HG03521 (cell line): ENCODE data around the gene DLK1.

Experiments
- ATAC-seq: cut with Tn5 transposase; IDR thresholded peaks from one replicate; pipeline ENCODE4 v1.9.1; 2021; ENCODE audit warnings: mild to moderate bottlenecking, moderate library complexity; ENCODE audit not compliant: unreplicated experiment

Gene DLK1

DNA sequence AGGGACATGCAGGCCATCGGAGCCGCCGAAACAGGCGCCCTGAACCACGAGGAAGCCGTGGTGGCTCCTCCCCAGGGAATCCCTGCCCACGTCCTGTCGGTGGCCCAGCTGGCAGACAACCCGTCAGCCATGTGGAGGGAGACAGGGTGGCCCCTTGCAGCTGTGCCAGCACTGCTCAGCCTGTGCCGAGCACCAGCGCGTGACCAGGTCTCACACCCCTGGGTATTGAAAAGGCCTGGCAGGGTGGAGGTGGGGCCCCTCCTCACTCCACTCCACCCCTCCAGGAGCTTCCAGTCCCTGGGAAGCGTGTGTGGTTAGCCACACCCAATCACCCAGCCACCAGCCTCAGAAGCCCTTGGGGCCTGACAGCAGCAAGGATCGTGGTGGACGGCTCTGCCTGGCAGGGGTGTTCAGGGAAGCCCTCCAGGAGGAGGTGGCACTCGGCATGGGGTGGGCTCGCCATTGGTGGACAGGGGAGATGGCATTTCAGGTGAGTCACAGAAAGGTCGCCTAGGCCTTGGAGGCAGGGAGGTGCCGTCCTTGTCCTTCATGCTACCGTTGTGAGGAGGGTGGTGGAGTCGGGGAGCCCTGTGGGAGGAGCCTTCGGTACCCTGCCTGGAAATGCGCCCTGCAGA is 12.3 kb upstream of the DLK1 start:
- no peak for ATAC-seq

- no peak for ATAC-seq
Observed at GRCh38 chr14:100715332-100715731, 11.4 kb upstream of the DLK1 start.

DNA sequence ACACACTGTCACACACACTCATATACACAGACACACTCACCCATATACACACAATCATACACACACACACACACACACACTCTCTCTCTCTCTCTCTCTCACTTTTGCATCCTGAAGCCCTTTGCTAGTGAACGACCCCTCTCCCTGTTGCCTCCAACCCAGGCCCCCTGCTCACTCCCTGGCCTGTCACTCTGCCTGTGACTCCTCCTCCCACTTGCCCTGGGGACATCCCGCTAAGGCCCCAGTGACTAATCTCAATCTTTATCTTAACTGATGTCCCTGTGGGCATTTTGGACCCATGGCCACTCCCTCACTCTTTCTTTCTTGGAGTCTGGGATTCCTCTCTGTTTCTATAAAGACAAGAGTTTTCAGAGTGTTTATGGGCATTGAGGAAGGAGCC is 10.9 kb upstream of the DLK1 start:
- ATAC-seq: no peak

GRCh38 chr14:100717386-100717785 is 9.3 kb upstream of the DLK1 start:
- ATAC-seq: no peak

DNA sequence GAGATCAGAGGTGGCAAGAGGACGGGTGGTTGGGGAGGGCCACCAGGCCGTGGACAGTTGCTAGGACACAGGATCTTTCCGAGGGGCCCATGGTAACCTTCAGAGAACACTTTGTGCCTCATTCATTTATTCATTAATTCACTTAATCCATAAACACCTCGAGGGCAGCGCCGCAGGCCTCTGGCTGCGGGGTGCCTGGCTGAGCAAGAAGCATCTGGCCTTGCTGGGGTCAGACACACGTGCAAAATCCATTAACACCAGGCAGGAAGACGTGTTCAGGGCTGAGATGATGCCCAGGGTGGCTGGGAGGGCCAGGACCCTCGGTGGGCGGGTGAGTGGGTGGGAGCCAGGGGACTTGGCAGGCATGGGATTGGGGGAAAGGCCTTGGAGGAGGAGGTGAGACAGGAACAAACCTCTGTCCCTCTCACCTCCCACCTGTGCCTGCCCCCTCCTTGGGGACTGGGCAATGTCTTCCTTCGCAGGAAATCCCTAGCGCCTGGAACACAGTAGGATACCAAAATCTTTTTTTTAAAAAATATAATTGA is 6.6 kb upstream of the DLK1 start:
- no peak for ATAC-seq

DNA sequence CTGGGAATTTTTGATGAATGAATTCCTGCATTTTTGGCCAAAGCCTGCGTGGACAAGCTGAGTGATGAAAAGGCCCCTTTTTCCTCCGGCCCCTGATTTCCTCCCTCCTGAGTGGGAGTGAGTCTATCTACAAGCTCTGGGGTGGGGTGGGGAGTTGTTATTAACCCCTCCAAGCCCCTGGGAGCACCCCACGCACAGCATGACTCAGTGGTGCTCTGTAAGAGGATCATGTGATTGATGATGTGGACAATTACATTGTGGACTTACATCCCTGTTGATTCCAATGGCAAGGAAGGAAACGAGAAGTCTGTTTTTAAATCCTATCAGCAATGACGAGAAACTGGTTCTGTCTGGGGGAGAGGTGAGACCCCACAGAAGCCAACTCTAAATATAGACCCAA is 5.1 kb upstream of the DLK1 start:
- ATAC-seq: no peak

- ATAC-seq: no peak
Observed at GRCh38 chr14:100722367-100722766, 4.3 kb upstream of the DLK1 start.

DNA sequence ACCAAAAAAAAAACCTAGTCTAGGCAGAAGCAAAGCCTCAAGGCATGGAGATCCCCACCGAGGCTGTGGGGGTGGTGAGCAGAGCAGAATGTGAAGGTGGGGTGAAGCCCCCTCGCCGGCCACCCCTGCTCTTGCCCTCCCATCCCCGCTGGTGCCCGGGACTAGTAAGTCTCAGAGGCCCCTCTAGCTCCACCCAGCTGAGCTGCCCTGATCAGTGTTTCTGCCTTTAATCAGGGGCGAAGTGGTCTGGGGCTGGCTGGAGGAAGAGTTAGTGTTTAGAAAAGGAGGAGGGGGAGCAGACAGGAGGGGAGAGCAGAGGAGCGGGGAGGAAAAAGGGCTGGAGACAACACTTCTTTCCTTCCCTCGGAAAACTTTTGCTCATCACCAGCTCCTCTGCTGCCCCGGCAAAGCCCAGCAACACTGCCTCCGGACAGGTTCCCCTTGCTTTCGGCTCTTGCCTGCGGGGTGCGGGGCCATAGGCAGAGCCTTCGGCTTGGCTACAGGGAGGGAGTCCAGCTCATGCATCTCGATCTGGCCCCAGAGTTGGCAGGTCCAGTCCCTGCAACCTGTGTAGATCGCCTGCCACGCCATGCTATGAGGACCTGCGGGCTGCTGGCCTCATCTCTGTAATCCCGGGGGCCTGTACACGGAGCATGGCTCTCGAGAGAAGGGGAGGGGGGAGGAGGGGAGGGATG is 3.4 kb upstream of the DLK1 start:
- ATAC-seq: no peak

GRCh38 chr14:100723830-100724437 is 2.8 kb upstream of the DLK1 start:
- ATAC-seq: no peak

DNA sequence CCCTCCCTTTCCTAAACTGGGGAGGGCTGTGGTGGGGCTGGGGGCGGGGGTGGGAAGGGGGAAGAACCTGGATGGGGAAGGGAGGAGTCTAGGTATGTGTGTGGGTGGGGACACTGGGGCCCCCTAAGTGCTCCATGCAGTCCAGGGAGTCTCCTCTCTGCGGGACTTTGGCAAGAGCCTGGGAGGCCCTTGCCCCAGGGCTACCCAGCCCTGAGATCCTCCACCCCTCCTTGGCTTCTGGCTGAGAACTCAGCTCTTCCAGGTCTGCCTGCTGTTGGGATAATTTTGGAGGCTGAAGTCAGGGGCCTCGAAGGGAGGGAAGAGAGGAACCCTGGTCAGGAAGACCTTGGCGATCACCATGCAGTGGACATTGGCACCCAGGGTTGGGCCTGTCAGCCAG is 2.2 kb upstream of the DLK1 start:
- no peak for ATAC-seq

DNA sequence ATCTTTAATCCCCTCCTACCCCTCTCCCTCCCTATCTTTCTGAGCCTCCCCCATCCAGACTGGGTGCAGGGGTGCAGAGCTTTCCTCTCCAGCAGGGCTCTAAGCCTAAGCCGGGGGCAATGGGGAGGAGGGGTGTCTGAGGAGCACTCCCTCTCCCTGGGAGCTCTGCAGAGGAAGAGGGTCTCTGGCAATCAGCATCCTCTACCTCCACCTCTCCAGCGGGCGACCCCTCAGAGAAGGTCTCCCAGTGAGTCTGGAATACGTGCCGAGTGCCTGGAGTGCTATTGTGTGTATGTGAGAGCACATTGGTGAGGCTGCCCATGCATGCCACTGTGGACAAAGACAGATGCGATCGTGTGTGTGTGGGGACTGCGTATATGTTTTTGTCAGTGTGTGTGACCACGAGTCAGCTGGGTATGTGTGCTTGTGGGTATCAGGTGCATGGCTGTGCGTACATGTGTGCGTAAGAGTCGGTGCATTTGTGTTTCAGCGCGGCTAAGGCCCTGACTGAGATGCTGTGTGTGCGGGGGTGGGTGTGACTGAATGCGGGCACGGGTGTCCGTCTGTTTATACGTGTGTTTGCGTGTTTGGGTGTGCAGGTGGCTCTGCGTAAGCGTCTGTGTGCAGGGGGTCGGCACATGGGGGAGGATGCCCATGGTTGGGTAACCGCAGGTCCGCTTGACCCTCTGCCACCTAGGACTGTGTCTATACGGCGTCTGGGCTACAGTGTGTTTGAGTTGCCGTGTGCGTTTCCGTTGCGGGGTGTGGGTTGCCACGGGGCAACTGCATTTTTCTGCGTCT is 905 bp upstream of the DLK1 start:
- ATAC-seq: no peak

- no peak for ATAC-seq
Observed at GRCh38 chr14:100727086-100727872, 587 bp downstream of the DLK1 start.

DNA sequence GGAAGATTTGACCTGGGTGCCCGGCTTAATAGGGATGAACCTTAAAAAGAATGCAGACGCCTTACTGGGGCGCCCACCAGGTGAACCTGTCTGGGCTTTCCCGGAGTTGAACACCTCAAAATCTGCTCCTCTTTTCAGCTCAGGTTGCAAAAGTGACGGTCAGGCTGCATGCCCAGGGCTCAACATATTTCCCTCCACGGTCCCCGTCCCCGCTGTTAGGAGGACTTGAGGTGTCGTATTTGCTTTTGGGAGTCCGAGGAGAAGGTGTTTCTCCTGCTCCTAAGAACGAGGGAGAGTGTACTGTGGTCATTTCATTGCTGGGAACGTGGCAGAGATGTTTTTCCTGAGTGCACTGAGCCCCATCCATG is 1.2 kb downstream of the DLK1 start:
- ATAC-seq: no peak

DNA sequence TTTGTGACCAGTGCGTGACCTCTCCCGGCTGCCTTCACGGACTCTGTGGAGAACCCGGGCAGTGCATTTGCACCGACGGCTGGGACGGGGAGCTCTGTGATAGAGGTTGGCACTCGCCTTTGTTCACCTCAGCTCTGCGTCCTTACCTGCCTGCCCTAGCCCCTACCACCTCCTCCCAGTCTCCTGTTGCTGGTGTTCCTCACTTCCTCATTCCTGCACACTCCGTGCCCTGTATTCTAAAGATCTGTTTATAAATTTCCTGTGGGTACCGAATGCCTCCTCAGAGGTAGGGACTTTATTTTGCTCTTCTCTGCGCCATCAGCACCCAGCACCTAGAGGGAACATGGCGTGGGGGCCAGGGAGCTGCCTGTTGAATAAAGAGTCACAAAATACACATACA is 2.3 kb downstream of the DLK1 start:
- no peak for ATAC-seq

GRCh38 chr14:100729982-100730381 is 3.3 kb downstream of the DLK1 start:
- ATAC-seq: no peak

GRCh38 chr14:100730581-100730980 is 3.9 kb downstream of the DLK1 start:
- no peak for ATAC-seq

DNA sequence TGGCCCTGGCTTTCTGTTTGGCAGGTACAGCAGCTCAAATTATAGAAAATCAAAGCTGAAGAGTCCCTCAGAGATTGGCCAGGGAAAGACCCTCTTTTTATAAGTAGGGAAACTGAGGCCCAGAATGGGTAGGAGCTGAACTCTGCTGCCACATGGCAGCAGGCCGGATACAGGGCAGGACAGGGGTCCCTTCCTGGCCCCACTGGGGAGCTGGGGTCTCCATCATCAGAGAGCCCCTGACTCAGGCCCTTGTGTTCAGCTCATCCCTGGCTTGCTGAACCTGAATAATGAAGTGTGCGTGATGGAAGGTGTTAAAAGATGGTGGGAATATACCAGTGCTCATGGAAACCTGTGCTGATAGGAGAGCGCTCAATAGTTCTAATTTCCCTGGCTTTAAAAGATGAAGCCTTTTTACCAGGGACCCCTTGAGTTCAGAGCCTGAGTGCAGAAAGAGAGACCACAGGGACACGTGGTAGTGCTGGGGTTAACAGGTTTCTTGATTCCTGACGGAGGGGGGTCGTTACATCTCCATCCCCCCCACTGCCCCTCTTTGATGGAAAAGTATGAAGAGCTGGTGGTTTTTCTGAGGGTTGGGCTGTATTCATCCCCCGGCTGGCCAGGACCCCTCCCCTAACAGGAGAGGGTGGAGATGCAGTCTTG is 4.4 kb downstream of the DLK1 start:
- ATAC-seq: no peak

GRCh38 chr14:100731846-100732765 is 5.4 kb downstream of the DLK1 start:
- ATAC-seq: no peak

GRCh38 chr14:100732766-100733100 is 6.0 kb downstream of the DLK1 start:
- ATAC-seq: no peak
